KMS-11 (cell line): ENCODE measurements around the gene KAZN.
"Not testable (repeated sequence)": the region's sequence is repeated elsewhere in the genome, so short reads cannot be mapped to it uniquely, and the experiment has no call there.

ENCODE experiments used
- H2AFZ ChIP-seq: fragments of 200-600 bp; sonication (generic); 2 replicates; pipeline ENCODE4 v1.6.1; 2016; ENCODE audit warnings: antibody characterized with exemption, mixed run types, low read depth
- H3K27ac ChIP-seq: fragments of 200-600 bp; sonication (generic); 2 replicates; pipeline ENCODE4 v1.6.1; 2016; ENCODE audit warnings: mild to moderate bottlenecking, mixed run types
- H3K27me3 ChIP-seq: fragments of 200-600 bp; sonication (generic); 2 replicates; pipeline ENCODE4 v1.6.1; 2017; ENCODE audit warnings: mild to moderate bottlenecking, low read depth, mixed run types, moderate library complexity; ENCODE audit not compliant: insufficient read depth
- H3K36me3 ChIP-seq: fragments of 200-600 bp; sonication (generic); 2 replicates; pipeline ENCODE4 v1.6.1; 2017; ENCODE audit warnings: mild to moderate bottlenecking, mixed run types; ENCODE audit not compliant: insufficient read depth
- H3K4me1 ChIP-seq: fragments of 200-600 bp; sonication (generic); 2 replicates; pipeline ENCODE4 v1.6.1; 2016; ENCODE audit warnings: mild to moderate bottlenecking, low read depth, mixed run types; ENCODE audit not compliant: poor library complexity, severe bottlenecking
- H3K4me2 ChIP-seq: fragments of 200-600 bp; sonication (generic); 2 replicates; pipeline ENCODE4 v1.7.0; 2016; ENCODE audit warnings: mild to moderate bottlenecking, mixed run types
- H3K4me3 ChIP-seq: fragments of 200-600 bp; sonication (generic); IDR thresholded peaks from 2 replicates; pipeline ENCODE4 v1.6.1; 2017; ENCODE audit warnings: low read depth, low read length, mixed read lengths; ENCODE audit not compliant: insufficient read depth
- H3K79me2 ChIP-seq: fragments of 200-600 bp; sonication (generic); 2 replicates; pipeline ENCODE4 v1.6.1; 2016; ENCODE audit warnings: low read depth, mixed run types; ENCODE audit not compliant: insufficient read depth
- H3K9ac ChIP-seq: fragments of 200-600 bp; sonication (generic); 2 replicates; pipeline ENCODE4 v1.6.1; 2016; ENCODE audit warnings: mild to moderate bottlenecking, mixed run types
- H4K20me1 ChIP-seq: fragments of 200-600 bp; sonication (generic); 2 replicates; pipeline ENCODE4 v1.6.1; 2016; ENCODE audit warnings: mild to moderate bottlenecking, mixed run types; ENCODE audit not compliant: insufficient read depth
- TF ChIP-seq, protein P1 (sequence below): fragments of 200-600 bp; sonication (generic); conservative IDR thresholded peaks from 2 replicates; pipeline ENCODE4 v1.6.1; 2017; ENCODE audit warnings: low read depth, mild to moderate bottlenecking, antibody characterized with exemption, low read length, moderate library complexity, mixed read lengths

The KAZN gene

DNA sequence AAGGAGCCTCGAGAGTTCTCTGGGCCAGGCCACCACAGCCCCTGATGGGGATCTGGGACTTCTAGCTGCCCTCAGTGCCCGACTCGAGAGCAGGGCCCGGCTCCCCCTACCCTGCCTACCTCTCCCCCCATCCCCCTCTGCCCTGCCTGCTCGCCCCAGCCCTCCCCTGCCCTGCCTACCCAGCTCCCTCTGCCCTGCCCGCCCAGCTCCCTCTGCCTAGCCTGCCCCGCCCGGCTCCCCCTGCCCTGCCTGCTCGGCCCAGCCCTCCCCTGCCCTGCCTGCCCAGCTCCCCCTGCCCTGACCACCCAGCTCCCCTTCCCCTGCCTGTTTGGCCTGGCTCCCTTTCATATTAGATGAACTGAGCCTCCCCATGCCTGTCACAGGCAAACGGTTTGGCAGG is 437.6 kb downstream of the KAZN start:
- Histone ChIP-seq H3K79me2 (no peaks in the 10 kb centered on the region), H3K9ac (no peak overlapping the region), H3K36me3 (no peaks in the 10 kb centered on the region), H2AFZ (no peak overlapping the region), H4K20me1 (no peaks in the 10 kb centered on the region), H3K27ac (no peak overlapping the region), H3K4me3 (no peak overlapping the region), H3K4me1 (no peaks in the 10 kb centered on the region), H3K27me3 (no peaks in the 10 kb centered on the region), H3K4me2 (no peak overlapping the region)
- TF ChIP-seq, protein P1, sequence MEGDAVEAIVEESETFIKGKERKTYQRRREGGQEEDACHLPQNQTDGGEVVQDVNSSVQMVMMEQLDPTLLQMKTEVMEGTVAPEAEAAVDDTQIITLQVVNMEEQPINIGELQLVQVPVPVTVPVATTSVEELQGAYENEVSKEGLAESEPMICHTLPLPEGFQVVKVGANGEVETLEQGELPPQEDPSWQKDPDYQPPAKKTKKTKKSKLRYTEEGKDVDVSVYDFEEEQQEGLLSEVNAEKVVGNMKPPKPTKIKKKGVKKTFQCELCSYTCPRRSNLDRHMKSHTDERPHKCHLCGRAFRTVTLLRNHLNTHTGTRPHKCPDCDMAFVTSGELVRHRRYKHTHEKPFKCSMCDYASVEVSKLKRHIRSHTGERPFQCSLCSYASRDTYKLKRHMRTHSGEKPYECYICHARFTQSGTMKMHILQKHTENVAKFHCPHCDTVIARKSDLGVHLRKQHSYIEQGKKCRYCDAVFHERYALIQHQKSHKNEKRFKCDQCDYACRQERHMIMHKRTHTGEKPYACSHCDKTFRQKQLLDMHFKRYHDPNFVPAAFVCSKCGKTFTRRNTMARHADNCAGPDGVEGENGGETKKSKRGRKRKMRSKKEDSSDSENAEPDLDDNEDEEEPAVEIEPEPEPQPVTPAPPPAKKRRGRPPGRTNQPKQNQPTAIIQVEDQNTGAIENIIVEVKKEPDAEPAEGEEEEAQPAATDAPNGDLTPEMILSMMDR: no peak

GRCh38 chr1:15038232-15039016 is 439.9 kb downstream of the KAZN start:
- H3K36me3 ChIP-seq: no peaks in the 10 kb centered on the region
- H3K79me2 ChIP-seq: no peaks in the 10 kb centered on the region
- no peaks in the 10 kb centered on the region for H3K27me3 ChIP-seq
- no peak overlapping the region for H2AFZ ChIP-seq
- no peaks in the 10 kb centered on the region for H4K20me1 ChIP-seq
- TF ChIP-seq, protein P1: peak; percentile 50; the same call in 1 of the 2 replicates
- H3K4me3 ChIP-seq: no peak overlapping the region
- no peaks in the 10 kb centered on the region for H3K4me1 ChIP-seq
- no peak overlapping the region for H3K27ac ChIP-seq
- no peak overlapping the region for H3K9ac ChIP-seq
- H3K4me2 ChIP-seq: no peak overlapping the region

DNA sequence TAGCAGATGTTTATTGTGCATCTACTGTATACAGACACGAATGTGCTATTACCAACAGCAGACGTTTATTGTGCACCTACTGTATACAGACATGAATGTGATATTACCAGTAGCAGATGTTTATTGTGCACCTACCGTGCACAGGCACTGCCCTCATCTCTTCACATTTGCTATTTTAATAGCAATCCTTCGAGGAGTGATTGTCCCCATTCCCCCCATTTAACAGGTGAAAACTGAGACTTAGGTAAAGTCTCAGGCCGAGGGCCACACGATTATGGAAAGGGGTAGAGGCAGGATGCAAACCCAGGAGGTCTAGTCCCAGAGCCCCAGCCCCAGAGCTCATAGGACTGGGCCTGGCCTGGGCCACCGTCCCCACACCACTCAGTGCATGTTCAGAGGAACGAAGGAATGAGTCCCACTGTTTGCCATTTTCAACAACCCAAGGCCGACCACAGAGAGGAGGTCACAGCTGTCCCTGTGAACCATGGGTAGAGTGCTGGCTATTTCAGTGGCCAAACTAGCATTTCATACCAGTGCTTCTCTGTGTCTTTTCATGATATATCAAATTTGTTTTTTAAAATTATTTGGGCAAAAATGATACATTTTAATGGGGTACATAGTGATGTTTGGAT is 440.6 kb downstream of the KAZN start:
- Histone ChIP-seq H4K20me1 (no peaks in the 10 kb centered on the region), H3K79me2 (no peaks in the 10 kb centered on the region), H3K27me3 (no peaks in the 10 kb centered on the region), H3K36me3 (no peaks in the 10 kb centered on the region), H3K9ac (no peak overlapping the region), H3K4me3 (no peak overlapping the region), H2AFZ (no peak overlapping the region), H3K4me1 (no peaks in the 10 kb centered on the region), H3K27ac (no peak overlapping the region), H3K4me2 (no peak overlapping the region)
- TF ChIP-seq, protein P1: no peak

- H2AFZ ChIP-seq: no peak overlapping the region
- no peak overlapping the region for H3K9ac ChIP-seq
- no peaks in the 10 kb centered on the region for H3K36me3 ChIP-seq
- no peaks in the 10 kb centered on the region for H4K20me1 ChIP-seq
- H3K4me2 ChIP-seq: no peak overlapping the region
- no peak overlapping the region for H3K4me3 ChIP-seq
- TF ChIP-seq, protein P1: no peak
- no peaks in the 10 kb centered on the region for H3K27me3 ChIP-seq
- no peaks in the 10 kb centered on the region for H3K79me2 ChIP-seq
- H3K27ac ChIP-seq: no peak overlapping the region
- no peaks in the 10 kb centered on the region for H3K4me1 ChIP-seq
Measured at GRCh38 chr1:15039901-15040300, 441.4 kb downstream of the KAZN start.

GRCh38 chr1:15040685-15041084 is 442.2 kb downstream of the KAZN start:
- H4K20me1 ChIP-seq, H3K4me3 ChIP-seq, H2AFZ ChIP-seq, H3K27ac ChIP-seq, H3K27me3 ChIP-seq, H3K36me3 ChIP-seq, H3K9ac ChIP-seq, H3K4me2 ChIP-seq, H3K79me2 ChIP-seq, H3K4me1 ChIP-seq: not testable (repeated sequence)
